Measurements from ENCODE around the gene CYP2B6.
"Not testable (repeated sequence)": the region's sequence is repeated elsewhere in the genome, so short reads cannot be mapped to it uniquely, and the experiment has no call there.

Gene CYP2B6

DNA sequence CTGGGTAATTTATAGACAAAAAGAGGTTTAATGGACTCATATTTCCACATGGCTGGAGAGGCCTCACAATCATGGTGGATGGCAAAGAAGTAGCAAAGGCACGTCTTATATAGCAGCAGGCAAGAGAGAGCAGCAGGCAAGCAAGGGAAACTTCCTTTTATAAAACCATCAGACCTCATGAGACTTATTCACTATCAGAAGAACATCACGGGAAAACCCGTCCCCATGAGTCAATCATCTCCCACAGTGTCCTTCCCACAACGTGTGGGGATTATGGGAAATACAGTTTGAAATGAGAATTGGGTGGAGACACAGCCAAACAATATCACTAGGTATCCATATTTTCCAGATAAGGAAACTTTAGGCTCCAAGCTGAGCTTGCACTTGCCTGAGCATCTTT is 9.5 kb upstream of the CYP2B6 start:
- no peak for DNase-seq

DNA sequence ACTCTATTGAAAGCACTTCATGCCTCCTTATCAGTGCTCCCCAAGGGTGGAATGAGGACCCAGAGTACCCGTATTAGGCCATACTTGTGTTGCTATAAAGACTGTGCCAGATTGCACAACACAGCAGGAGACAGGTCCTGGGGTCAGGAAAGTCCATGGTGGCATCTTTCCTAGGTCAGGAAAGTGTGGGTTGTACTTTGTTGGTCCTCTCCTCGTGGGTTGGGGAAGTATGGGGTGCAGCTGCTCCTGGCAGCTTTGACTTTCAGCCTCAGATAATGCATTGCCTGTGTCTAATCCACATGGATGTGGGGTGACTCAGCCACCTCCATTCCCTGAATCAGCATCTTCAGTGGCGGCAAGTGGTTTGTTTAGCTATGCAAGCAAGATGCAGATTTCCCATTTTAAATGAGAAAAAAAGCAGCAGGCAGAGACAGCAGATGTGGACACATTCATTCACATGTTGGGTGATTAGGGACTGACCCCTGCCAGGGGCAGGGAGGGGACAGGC is 8.4 kb upstream of the CYP2B6 start:
- DNase-seq, result no peak

DNA sequence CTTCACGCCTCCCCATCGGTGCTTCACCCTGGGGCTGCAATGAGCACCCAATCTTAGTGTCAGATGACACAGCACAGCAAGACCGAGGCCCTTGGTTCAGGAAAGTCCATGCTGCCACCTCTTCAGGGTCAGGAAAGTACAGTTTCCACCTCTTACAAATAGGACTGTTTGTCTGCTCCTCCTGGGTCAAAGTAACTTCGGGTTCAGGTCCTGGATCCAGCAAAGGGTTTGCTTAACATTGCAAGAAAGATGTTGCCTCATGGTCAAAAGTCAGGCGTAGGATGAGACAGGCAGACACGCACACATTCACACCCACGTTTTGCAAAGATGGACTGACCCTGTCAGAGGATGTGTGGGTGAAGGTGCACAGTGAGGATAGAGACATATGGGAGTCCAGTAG is 1.6 kb upstream of the CYP2B6 start:
- no peak for DNase-seq

DNA sequence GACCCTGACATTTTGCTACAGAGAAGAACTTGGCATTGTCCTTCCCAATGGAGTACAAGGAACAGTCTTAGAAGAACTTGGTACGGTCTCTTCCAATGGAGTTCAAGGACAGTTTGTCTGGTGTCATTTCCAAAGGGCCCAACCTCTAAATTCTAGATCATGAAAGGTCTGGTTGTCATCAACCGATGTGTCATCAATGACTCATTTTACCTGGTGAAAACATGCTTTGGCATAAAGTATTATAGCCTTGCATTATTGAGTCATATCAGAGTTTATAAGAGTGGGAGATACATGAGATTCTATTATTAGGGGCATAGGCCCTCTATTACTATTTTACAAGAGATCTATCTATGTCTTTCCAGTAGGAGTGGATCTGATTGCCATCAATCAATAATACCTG is 4.3 kb downstream of the CYP2B6 start:
- DNase-seq, result no peak

DNA sequence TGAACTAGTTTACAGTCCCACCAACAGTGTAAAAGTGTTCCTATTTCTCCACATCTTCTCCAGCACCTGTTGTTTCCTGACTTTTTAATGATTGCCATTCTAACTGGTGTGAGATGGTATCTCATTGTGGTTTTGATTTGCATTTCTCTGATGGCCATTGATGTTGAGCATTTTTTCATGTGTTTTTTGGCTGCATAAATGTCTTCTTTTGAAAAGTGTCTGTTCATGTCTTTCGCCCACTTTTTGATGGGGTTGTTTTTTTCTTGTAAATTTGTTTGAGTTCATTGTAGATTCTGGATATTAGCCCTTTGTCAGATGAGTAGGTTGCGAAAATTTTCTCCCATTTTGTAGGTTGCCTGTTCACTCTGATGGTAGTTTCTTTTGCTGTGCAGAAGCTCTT is 7.9 kb downstream of the CYP2B6 start:
- not testable (repeated sequence) for DNase-seq

DNA sequence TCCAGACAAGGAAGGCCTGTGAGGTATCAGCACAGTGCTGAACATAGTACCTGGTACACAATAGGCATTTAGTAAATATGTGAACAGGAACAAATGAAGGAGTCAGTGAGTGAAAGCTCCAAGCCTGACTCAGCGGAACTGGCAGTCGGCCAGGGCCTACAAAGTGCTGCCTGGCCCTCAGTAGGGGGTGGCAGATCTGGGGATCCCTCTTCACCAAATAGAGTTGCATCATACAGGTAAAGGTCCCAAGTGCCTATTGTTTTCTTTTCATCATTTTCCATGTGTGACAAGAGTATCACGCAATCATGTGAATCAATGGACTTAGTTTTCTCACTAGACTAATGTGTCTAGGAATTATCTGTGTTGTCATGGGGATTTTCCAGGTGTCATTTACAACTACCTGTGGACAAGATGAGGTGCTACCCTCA is 9.2 kb downstream of the CYP2B6 start:
- DNase-seq, result no peak

DNA sequence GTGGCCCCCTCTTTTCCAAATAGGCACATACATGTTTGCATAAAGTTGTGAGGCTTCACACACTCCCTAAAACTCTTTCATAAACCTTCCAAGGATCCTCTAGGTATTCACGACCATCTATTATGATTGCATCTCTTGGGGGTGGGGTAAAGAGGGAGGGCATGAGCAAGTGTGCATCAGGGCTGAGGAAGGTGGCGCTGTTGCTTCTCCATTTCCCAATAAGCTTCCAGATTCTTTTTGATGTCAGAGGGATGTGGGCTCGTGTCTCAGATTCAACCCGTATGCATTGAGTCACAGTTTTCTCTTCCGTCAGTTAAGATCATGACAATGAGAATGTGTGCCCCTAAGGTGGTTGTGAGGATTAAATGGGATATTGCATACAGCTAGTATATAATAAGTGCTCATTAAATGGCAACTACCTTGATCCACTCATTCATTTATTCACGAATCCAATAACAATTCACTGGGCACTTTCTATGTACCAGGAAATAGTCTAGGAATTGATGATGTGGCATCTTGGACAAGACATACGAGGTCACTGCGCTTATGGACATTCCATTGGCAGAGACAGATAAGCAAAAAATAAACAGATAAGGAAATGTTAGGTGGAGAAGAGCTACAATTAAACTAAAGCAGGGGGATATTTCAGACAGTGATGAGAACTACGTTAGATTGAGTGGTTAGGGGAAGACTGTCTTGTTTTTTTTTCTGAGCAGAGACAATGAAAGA is 10.3 kb downstream of the CYP2B6 start:
- no peak for DNase-seq

DNA sequence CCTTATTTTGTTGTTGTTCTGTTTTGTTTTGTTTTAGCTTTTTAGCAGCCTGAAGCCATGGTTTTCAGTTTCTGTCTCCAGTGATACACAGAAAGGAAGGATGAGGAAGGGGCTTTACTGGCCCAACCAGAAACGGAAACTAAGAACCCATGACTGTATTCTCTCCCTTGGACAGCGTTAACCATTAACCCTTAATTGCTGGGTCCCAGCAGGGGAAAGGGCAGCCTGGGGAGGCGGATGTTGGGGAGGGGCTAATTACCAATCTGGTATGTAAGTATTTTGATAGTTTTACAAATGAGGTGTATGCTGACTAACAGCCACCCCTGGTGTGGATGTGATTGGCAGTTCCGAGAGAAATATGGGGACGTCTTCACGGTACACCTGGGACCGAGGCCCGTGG is 12.6 kb downstream of the CYP2B6 start:
- DNase-seq, result not testable (repeated sequence)

DNA sequence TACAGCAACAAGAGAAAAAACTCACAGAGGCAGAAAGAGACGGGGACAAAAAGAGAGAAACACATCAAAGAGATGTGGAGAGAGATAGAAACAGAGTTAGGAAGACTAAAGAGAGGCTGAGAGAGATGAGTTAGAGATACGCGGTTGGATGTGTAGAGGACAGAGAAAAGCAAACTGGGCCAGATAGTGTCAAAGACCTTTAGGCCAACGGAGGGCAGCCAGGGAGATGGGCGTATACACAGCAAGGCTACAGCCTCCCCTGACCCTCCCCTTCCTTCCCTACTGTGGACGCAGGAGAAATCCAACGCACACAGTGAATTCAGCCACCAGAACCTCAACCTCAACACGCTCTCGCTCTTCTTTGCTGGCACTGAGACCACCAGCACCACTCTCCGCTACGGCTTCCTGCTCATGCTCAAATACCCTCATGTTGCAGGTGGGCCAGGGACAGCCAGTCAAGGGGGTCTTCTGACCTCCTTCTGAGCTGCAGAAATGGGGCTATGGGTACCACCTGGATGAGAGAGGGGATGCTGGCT is 18.7 kb downstream of the CYP2B6 start:
- DNase-seq, result no peak

DNA sequence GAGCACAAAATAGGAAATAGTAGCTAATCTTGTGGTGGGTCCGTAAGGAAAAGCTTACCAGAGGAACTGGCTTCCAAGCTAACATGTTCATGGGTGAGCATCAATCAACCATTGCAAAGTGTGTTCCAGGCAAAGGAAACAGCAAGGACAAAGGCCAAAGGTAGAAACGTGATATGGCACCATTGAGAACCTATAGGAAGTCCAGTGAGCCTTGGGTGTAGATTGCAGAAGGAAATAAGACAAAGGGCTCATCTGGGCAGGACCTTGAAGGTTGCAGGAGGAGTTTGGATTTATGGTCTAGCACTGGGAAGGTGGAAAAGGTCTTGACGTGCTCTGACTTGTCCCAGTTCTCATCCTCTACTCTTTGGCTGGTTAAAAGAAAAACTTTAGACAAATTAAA is 22.3 kb downstream of the CYP2B6 start:
- DNase-seq, result no peak

DNA sequence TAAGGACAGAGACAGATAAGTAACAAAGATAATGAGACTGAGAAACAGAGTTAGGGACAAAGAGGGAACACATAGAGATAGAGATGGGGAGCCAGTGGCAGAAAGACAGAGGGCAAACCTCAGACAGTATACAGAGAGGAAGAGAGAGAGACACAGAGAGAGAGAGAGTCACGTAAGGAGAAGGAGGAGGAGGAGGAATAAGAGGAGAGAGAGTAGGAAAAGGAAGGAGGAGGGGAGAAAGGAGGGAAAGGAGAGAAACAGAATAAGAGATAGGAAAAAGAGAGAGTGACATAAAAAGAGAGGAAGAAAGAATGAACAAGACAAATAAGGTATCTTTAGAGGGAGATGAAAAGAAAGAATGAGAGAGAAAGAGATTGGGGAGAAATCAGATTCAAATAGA is 23.6 kb downstream of the CYP2B6 start:
- no peak for DNase-seq

DNA sequence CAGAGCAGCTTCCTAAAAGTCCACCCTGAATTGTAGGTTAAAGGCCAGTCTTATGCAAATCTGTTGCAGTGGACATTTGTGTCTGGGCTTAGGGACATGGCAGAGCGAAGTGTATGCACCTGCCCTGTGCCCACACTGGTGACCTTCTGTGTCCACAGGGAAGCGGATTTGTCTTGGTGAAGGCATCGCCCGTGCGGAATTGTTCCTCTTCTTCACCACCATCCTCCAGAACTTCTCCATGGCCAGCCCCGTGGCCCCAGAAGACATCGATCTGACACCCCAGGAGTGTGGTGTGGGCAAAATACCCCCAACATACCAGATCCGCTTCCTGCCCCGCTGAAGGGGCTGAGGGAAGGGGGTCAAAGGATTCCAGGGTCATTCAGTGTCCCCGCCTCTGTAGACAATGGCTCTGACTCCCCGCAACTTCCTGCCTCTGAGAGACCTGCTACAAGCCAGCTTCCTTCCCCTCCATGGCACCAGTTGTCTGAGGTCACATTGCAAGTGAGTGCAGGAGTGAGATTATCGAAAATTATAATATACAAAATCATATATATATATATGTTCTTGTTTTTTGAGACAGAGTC is 25.5 kb downstream of the CYP2B6 start:
- DNase-seq, result no peak

DNA sequence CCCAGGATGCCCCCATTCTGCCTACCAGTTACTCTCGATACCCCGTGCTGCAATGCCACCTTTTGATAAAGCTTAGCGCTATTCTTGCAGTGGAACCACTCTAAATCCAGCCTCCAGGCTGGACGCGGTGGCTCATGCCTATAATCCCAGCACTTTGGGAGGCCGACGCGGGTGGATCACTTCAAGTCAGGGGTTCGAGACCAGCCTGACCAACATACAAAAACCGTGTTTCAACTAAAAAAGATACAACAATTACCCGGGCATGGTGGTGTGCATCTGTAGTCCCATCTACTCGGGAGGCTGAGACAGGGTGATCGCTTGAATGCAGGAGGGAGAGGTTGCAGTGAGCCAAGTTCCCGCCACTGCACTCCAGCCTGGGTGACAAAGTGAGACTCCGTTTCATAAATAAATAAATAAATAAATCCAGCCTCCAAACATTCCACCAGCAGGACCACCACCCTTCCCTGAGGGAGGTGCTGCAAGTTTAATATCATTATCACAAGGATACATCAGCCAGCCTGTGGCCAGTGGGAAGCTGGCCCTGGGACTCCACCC is 27.7 kb downstream of the CYP2B6 start:
- no peak for DNase-seq

DNA sequence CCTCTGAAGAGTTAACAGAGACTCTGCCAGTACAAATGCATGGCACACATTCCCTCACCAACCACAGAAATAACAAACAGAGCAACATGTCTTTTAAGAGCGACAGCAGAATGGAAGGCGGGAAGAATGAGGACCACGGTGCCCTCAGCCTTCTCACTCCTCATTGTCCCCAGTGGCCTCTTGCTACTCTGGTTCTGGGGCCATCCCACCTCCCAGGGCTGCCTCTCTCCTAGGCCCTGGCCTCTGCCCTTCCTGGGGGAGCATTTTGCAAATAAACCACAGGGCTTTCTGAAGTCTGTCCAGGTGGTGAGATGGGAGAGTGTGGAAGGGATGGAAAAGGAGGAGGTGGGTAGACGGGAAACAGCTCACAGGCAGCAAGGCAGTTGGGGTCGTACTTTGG is 28.3 kb downstream of the CYP2B6 start:
- no peak for DNase-seq

DNA sequence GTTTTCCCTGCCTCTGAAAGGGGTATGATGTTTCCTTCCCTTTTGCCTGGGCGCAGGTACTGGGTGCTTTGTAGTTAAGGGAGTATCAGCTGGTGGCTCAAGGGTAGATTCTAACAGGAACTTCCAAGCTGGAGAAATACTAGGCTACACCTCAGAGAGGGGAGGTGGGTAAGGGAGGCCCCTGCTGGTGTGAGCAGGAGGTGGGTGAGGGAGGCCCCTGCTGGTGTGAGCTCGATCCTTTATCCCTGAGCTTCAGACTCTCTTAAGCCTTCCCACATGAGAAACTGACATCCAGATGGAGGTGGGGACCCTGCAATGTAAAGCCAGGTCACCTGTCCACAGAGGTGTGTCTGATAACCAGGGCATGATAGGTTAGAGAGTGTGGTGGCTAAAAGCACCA is 32.1 kb downstream of the CYP2B6 start:
- DNase-seq, result no peak

DNA sequence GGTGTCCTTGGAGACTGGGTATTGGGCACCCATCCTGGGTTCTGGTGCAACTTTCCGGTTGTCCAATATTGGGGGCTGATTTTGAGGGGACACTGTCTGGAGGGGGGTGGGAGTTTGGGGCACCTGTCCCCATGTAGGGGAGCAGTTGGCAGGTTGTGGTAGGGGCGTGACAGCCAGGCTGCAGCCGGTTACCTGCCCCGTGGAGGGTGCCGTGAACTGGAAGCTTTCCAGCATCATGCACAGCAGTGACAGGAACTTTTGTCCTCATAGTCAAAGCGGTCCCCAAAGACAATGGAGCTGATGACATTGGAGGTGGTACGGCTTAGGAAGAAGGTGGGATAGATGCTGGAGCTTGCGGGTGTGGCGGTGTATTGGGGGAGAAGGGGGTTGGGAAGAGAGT is 34.3 kb downstream of the CYP2B6 start:
- DNase-seq, result no peak

DNA sequence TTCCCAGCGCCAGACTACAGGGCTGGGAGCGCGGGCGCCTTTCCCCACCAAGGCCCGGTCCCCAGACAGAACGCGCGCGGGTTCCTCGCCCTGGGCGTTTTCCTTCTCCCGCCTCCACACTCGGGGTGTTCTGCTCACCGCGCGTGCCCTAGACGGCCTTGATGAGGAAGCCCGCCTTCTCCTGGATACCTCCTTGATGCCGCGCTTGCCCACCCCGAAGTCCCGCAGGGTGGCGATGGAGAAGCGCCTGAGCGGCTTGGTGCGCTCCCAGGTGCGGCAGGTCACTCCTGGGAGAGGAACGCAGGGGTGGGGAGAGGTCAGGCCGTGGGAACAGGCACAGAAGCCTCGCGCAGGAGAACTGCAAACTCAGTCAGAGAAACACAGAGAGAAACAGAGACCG is 34.8 kb downstream of the CYP2B6 start:
- no peak for DNase-seq

DNA sequence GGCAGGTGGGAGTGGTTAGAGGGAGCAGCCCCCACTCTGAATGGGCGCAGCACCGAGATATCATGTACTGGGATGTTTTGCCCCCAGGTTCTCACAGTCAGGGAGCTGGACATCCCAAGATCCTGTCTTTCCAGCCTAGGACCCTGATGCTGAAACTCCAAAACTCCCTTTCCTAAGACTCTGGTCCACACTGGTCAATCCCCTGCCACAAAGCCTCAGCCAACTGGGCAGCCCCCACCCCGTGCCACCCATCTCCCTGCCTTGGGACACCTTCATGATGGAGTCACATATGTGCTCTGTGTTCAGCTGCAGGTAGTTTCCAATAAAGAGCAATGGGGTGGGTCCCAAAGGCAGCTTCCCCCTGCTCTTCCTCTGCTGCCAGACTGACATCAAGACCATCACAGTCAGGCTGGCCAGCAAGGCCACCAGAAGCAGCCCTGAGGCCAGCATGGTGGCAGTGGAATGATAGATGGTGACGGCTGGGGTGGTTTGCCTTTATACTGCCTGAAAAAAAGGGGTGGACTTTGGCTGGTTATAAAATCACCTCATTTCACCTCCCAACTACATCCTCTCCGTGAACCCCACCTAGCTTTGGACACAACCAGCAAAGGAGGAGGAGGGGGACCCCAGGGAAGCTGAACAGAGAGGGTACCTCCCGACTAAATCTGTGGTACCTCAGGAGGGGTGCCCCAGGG is 36.3 kb downstream of the CYP2B6 start:
- no peak for DNase-seq

DNA sequence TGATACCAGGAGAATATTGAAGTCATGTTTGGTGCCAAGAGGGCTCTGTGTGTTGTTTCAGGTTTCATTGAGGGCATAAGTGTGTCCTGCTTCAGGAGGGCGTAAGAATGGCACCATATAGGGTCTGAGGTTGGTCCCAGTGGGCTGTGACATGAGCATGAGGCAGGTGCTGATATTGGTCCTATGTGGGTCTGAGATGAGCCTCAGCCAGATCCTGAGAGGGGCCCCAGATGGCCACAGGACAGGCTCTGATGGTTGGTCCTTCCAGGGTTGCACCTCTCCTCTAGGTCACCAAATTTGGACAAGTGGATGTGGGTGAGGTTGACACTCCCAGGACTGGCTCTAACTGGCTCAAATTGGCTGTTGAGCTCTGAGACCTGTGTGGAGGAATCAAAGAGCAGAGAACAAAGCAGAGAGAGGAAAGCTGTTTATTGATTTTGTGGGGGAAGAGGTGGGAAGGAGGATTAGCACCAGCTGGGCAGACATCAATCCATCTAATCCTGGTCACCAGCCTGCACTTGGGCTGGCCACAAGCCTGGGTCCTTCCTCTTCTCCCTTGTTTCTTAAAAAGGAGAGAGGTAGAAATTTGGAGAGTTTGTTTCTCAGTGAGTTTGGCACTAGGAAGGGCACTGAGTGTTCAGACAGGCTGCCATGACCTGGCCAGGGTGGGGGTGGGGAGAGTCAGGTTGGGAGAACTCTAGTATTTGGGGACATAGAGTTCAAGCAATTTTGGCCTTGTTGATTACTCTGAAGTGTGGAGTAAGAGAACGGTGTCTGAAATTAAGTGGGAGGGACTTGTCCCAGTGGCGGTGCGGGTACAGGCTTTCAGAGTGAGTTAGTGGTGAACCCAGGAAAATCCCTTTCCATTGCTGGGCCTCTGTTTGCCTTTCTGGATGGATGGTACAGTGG is 38.7 kb downstream of the CYP2B6 start:
- no peak for DNase-seq

DNA sequence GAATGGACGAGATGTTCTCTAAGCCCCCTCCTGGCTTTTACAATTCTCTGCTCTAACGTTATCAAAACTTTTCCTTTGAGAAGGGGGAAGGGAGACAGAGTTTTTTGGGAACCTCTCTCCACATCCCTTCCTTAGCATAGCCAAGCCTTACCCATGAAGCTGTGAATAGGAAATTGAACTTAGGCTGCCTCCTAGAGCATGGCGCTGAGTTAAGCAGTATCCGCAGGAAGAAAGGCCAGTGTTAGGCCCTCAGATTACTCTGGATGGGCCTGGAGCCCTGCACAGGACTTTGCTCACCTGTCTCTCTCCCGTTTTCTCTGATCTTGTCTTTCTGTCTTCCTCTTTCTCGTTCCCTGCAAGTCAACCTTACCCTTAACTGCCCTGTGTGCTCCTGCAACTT is 39.6 kb downstream of the CYP2B6 start:
- no peak for DNase-seq

DNA sequence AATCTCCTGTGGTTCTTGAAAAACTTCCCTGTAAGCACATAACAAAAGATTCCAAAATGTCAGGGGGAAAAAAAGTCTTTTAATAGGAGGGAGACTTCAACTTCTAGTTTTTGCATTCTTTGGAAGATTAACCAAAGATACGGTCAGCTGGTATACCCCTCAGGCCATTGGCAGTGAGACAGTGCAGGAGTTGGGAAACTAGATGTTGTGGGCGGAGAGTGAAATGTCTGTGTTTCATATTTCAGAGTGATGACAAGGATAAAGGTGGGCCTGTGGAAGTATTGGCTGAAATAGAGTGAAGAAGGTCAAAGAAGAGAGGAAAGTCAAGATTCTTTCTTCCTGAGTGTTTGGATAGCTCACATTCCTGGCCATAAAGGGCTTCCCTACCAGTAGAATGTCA is 40.8 kb downstream of the CYP2B6 start:
- no peak for DNase-seq

DNA sequence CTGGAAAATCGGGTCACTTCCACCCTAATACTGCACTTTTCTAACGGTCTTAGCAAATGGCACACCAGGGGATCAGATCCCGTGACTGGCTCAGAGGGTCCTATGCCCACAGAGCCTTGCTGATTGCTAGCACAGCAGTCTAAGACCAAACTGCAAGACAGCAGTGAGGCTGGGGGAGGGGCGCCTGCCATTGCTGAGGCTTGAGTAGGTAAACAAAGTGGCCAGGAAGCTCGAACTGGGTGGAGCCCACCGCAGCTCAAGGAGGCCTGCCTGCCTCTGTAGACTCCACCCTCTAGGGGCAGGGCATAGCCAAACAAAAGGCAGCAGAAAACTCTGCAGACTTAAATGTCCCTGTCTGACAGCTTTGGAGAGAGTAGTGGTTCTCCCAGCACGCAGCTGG is 42.2 kb downstream of the CYP2B6 start:
- DNase-seq, result not testable (repeated sequence)

DNA sequence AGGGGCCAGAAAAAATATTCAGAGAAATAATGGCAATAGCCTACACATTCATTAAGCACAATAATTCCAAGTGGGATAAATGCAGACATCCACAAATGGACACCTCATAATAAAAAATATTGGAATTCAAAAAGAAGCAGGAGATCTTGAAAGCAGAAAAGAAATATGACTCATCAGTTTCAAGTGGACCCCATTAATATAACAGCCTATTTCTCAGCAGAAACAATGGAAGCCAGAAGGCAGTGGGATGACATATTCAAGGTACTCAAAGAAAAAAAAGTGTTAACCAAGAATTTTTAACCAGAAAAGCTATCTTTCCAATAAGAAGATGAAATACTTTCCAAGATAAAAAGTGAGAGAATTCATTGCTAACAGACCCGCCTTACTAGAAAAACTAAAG is 48.7 kb downstream of the CYP2B6 start:
- no peak for DNase-seq

All from activated CD4-positive, alpha-beta T cell treated with anti-CD3 and anti-CD28 coated beads, Interleukin-2, amount 50 U/mL, for 16 hours (primary cell).